ENCODE results near the gene SIGLEC1. TPM values are rescaled to one million over a fixed set of nuclear protein-coding genes. Genes with fewer than 3 reads are reported as not detected.

The SIGLEC1 gene
- total and polyA plus RNA-seq, 8 donors: 1.8 to 45.8 (median 2.6) TPM

DNA sequence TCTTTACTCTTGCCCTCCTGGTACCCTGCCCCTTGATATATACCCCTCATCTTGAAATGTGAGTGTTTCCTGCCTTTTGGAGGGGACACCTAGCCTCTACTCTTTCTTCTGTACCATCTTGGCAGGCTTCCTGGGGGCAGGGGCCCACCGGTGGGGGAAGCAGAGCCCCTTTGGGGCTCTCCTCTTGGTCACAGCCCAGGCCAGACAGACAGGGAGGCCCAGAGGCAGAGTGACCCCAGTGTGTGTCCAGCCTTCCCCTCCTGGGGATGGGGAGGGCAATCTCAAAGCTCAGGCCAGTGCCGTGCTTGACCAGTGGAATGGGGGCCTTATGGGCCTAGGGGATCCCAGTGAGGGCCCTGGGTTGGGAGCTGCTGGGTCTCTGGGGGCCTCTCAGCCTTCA, 34.2 kb downstream of the SIGLEC1 start:
- intact Hi-C loops (cut with DNase I): no loop called here
- Histone ChIP-seq H3K4me3 (no peak overlapping the region), H3K9me3 (no peaks in the 10 kb centered on the region), H3K27me3 (peaks cover 38 to 80% of the 10 kb centered on the region in 2 donors), H3K27ac (peak overlapping the region in 1 of 2 donors; percentile 13), H3K36me3 (no peaks in the 10 kb centered on the region), H3K4me1 (peaks cover 2 to 22% of the 10 kb centered on the region in 2 donors)
- ATAC-seq (no peak), DNase-seq (no peak)
- TF ChIP-seq, protein P1, sequence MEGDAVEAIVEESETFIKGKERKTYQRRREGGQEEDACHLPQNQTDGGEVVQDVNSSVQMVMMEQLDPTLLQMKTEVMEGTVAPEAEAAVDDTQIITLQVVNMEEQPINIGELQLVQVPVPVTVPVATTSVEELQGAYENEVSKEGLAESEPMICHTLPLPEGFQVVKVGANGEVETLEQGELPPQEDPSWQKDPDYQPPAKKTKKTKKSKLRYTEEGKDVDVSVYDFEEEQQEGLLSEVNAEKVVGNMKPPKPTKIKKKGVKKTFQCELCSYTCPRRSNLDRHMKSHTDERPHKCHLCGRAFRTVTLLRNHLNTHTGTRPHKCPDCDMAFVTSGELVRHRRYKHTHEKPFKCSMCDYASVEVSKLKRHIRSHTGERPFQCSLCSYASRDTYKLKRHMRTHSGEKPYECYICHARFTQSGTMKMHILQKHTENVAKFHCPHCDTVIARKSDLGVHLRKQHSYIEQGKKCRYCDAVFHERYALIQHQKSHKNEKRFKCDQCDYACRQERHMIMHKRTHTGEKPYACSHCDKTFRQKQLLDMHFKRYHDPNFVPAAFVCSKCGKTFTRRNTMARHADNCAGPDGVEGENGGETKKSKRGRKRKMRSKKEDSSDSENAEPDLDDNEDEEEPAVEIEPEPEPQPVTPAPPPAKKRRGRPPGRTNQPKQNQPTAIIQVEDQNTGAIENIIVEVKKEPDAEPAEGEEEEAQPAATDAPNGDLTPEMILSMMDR (IDR thresholded peaks at IDR 0.05): no peak

DNA sequence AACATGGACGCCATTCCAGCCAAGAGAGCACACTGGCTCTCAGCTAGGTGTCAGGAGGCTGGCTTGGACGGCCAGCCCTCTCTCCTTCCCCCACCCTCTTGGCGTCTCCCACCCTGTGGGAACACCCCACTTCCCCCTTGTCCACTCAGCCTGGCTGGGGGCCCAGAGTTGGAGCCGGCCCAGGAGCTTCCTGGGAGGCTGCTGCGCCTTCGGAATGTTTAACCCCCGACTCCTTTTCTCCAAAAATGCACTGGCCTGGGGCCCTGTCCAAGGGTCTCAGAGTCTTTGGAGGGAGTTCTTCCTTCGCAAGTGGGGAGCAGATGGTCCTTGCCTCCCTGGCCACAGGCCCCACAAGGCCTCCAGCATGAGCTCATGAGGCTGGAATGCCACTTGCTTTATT, 34.7 kb downstream of the SIGLEC1 start:
- H3K4me3 ChIP-seq: no peak overlapping the region
- ATAC-seq (no peak), DNase-seq (peak in 2 of 4 donors; percentile 66 to 83)
- no peaks in the 10 kb centered on the region for H3K9me3 ChIP-seq
- peaks cover 3 to 26% of the 10 kb centered on the region in 2 donors for H3K4me1 ChIP-seq
- peak overlapping the region in 1 of 2 donors; percentile 13 for H3K27ac ChIP-seq
- intact Hi-C loops (cut with DNase I): no loop called here
- H3K27me3 ChIP-seq: peaks cover 42 to 80% of the 10 kb centered on the region in 2 donors
- no peaks in the 10 kb centered on the region for H3K36me3 ChIP-seq
- TF ChIP-seq, protein P1 (IDR thresholded peaks at IDR 0.05): no peak

DNA sequence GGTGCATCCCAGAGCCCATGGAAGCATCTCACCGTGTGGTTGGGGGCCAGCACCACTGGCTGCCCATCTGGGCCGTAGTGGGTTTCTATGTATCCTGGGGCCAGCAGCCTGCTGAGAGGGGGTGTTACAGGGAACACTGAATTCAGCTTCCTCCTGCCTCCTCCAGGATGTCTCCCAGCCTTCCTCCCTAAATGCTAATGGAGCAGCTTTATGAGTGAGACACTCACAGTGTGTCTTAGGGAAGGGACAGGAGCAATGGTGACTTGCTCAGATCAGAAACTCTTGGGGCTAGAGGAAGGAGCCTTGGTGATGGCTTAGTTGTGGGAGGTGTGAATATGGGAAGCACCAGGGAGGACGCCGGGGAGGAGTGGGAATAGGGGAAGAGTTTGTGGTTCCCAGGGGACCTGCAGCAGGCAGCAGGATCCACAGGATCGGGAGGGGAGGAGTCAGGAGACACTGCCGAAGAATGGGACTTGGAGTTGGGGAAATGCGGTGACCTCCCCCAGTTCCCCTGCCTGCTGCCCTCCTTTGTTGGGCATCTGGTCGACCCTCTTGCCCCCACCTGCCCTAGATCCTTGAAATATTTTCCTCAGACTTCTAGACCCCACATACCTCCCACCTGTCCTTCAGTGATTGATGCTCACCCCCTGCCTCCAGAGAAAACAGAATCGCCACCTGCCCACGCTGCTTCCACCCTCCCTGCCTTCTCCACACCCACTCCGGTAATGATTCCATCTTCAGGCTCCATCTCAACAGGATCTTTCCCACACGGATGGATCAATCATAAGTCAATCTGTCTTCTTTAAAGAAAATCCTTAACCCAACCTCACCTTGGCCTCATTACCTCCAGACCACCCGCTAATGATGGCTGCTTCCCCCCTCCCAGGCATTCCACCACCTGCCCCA, 37.2 kb downstream of the SIGLEC1 start:
- Histone ChIP-seq H3K4me1 (peaks cover 2 to 20% of the 10 kb centered on the region in 2 donors), H3K27ac (no peak overlapping the region), H3K9me3 (no peaks in the 10 kb centered on the region), H3K27me3 (peaks cover 36 to 80% of the 10 kb centered on the region in 2 donors), H3K36me3 (no peaks in the 10 kb centered on the region), H3K4me3 (no peak overlapping the region)
- TF ChIP-seq, protein P1 (IDR thresholded peaks at IDR 0.05): no peak
- DNase-seq (no peak), ATAC-seq (no peak)
- intact Hi-C loops (cut with DNase I): no loop called here

DNA sequence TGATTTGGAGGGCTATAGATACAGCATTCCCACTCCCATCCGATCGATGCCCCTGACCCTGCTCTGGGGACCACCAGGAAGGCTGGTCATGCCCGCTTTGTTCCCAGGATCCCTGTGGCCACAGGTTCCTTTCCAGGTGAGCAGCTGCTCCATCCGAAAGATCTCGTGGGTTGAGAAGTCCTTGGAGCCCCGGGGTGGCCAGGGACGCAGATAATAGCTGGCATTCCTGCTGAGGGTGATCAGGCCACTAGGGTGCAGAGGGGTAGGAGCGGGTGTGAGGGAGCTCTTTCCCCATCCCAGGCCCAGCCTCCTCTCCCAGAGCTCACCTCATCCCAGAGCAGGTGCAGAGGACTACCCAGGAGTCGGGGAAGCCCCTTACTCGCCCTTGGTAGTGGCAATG, 38.0 kb downstream of the SIGLEC1 start:
- intact Hi-C loops (cut with DNase I): no loop called here
- peaks cover 36 to 79% of the 10 kb centered on the region in 2 donors for H3K27me3 ChIP-seq
- no peak overlapping the region for H3K4me3 ChIP-seq
- ATAC-seq: no peak
- no peak overlapping the region for H3K27ac ChIP-seq
- H3K9me3 ChIP-seq: no peaks in the 10 kb centered on the region
- DNase-seq: no peak
- no peaks in the 10 kb centered on the region for H3K36me3 ChIP-seq
- peaks cover 2 to 20% of the 10 kb centered on the region in 2 donors for H3K4me1 ChIP-seq
- TF ChIP-seq, protein P1 (IDR thresholded peaks at IDR 0.05): no peak

DNA sequence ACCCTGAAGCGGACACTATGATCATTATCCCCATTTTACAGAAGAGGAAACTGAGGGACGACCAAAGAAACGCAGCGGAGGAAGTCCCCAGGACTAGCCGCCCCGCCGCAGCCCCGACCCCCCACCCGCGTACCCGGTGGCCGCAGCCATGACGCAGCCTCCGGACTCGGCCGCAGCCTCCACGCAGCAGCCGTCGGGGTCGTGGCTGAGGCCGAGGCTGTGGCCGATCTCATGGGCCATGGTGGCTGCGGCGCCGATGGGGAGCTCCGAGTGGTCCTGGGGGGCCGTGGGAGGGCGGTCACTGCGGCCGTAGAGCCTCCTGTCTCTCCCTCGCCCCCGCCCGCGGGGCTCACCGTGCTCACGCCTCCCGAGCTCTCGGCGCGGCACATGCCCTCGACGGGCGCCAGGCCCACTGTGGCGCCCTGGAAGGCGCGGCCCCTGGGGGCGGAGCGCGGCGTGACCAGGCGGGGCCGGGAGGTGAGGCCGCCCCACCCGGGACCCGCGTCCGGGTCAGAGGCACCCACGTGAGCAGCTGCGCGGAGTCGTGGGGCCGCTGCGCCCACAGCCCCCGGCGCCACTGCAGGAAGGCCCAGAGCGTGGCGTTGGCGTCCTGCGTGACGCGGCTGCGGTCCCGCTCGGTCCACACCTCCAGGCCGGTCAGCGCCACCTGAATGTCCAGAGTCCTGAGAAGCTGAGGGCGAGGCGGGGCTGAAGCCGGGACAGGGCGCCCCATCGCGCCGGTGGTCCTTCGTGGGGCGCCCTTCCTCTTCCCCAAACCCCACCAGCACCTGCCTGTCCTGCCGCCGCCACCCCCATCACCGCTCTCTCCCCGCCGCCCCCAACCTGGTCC, 39.0 kb downstream of the SIGLEC1 start:
- Histone ChIP-seq H3K36me3 (no peaks in the 10 kb centered on the region), H3K4me3 (no peak overlapping the region), H3K27ac (no peak overlapping the region), H3K4me1 (peaks cover 2 to 20% of the 10 kb centered on the region in 2 donors), H3K9me3 (no peaks in the 10 kb centered on the region), H3K27me3 (peaks cover 36 to 83% of the 10 kb centered on the region in 2 donors)
- TF ChIP-seq, protein P1 (IDR thresholded peaks at IDR 0.05): no peak
- DNase-seq: no peak
- intact Hi-C loops (cut with DNase I): no loop called here
- no peak for ATAC-seq
